Neural cell (in vitro differentiated cells): ENCODE data around the gene BCL2L15. TPM values are rescaled to one million over a fixed set of nuclear protein-coding genes. Genes with fewer than 3 reads are reported as not detected.

ENCODE experiments used
- H2AFZ ChIP-seq: fragments of 200-600, 300-800 bp; sonication (generic), shearing (Covaris generic); 2 replicates; pipeline ENCODE4 v1.6.0; 2014; ENCODE audit warnings: low read depth, mild to moderate bottlenecking, antibody characterized with exemption, low read length, moderate library complexity
- H3F3A ChIP-seq: fragments of 200-600 bp; shearing (Covaris generic); 2 replicates; pipeline ENCODE4 v1.6.1; 2016; ENCODE audit warnings: mild to moderate bottlenecking, moderate library complexity, mixed read lengths, antibody characterized with exemption, low read length; ENCODE audit not compliant: insufficient read depth, poor library complexity, severe bottlenecking
- H3K27ac ChIP-seq: fragments of 200-600, 300-800 bp; sonication (generic), shearing (Covaris generic); 2 replicates; pipeline ENCODE4 v1.5.1; 2014; ENCODE audit warnings: mild to moderate bottlenecking, low read length, moderate library complexity
- H3K27me3 ChIP-seq: fragments of 300-800, 200-600 bp; sonication (generic), shearing (Covaris generic); 2 replicates; pipeline ENCODE4 v1.6.0; 2014; ENCODE audit warnings: mild to moderate bottlenecking, low read depth, low read length, moderate library complexity; ENCODE audit not compliant: insufficient read depth
- H3K36me3 ChIP-seq: fragments of 300-800, 200-600 bp; sonication (generic), shearing (Covaris generic); 2 replicates; pipeline ENCODE4 v1.5.1; 2014; ENCODE audit warnings: mild to moderate bottlenecking, antibody characterized with exemption, low read length, moderate library complexity; ENCODE audit not compliant: insufficient read depth
- H3K4me2 ChIP-seq: fragments of 300-800, 200-600 bp; sonication (generic), shearing (Covaris generic); 2 replicates; pipeline ENCODE4 v1.6.0; 2014; ENCODE audit warnings: mild to moderate bottlenecking, low read length
- H3K4me3 ChIP-seq: fragments of 300-800, 200-600 bp; sonication (generic), shearing (Covaris generic); 2 replicates; pipeline ENCODE4 v1.5.1; 2014; ENCODE audit warnings: mild to moderate bottlenecking, low read length, moderate library complexity
- H3K79me2 ChIP-seq: fragments of 200-600 bp; shearing (Covaris generic); replicated peaks from 2 replicates; pipeline ENCODE4 v1.6.0; 2014; ENCODE audit warnings: mild to moderate bottlenecking, low read length, moderate library complexity; ENCODE audit not compliant: insufficient read depth
- H3K9ac ChIP-seq: fragments of 300-800, 200-600 bp; sonication (generic), shearing (Covaris generic); 2 replicates; pipeline ENCODE4 v1.6.1; 2016; ENCODE audit warnings: mild to moderate bottlenecking, low read length, mixed read lengths
- H3K9me2 ChIP-seq: fragments of 200-600 bp; shearing (Covaris generic); 2 replicates; pipeline ENCODE4 v1.6.1; 2016; ENCODE audit warnings: mild to moderate bottlenecking, low read length, mixed read lengths; ENCODE audit not compliant: insufficient read depth
- H3K9me3 ChIP-seq: fragments of 200-600, 300-800 bp; sonication (generic), shearing (Covaris generic); 2 replicates; pipeline ENCODE4 v1.6.1; 2016; ENCODE audit warnings: mild to moderate bottlenecking, mixed run types, low read length, moderate library complexity, mixed read lengths
- H4K20me1 ChIP-seq: fragments of 200-600 bp; shearing (Covaris generic); 2 replicates; pipeline ENCODE4 v1.6.1; 2016; ENCODE audit warnings: mild to moderate bottlenecking, mixed run types; ENCODE audit not compliant: insufficient read depth
- CTCF ChIP-seq: fragments of 450-650 bp; IDR thresholded peaks from 2 replicates; pipeline ENCODE4 v1.5.1; 2014; ENCODE audit warnings: antibody characterized with exemption, mild to moderate bottlenecking, moderate library complexity; ENCODE audit not compliant: poor library complexity, severe bottlenecking
- EP300 ChIP-seq: fragments of 450-650 bp; conservative IDR thresholded peaks from 2 replicates; pipeline ENCODE4 v1.6.1; 2014; ENCODE audit warnings: antibody characterized with exemption, mild to moderate bottlenecking, moderate library complexity; ENCODE audit not compliant: poor library complexity, severe bottlenecking
- EZH2 ChIP-seq: fragments of 200-600, 300-800 bp; shearing (Covaris generic), sonication (generic); IDR thresholded peaks from 2 replicates; pipeline ENCODE4 v1.6.1; 2014; ENCODE audit warnings: antibody characterized with exemption, low read length, borderline replicate concordance, mild to moderate bottlenecking; ENCODE audit not compliant: insufficient read depth, poor library complexity, severe bottlenecking
- MXI1 ChIP-seq: fragments of 450-650 bp; conservative IDR thresholded peaks from 2 replicates; pipeline ENCODE4 v1.6.1; 2014; ENCODE audit warnings: antibody characterized with exemption, mild to moderate bottlenecking; ENCODE audit not compliant: poor library complexity, severe bottlenecking
- POLR2AphosphoS5 ChIP-seq: IDR thresholded peaks from 2 replicates; pipeline ENCODE4 v1.6.1; 2012
- RAD21 ChIP-seq: fragments of 450-650 bp; conservative IDR thresholded peaks from 2 replicates; pipeline ENCODE4 v1.6.1; 2014; ENCODE audit warnings: antibody characterized with exemption, mild to moderate bottlenecking, moderate library complexity
- REST ChIP-seq: IDR thresholded peaks from 2 replicates; pipeline ENCODE4 v1.6.1; 2012; ENCODE audit warnings: borderline replicate concordance
- SMC3 ChIP-seq: fragments of 450-650 bp; conservative IDR thresholded peaks from 2 replicates; pipeline ENCODE4 v1.6.1; 2014; ENCODE audit warnings: antibody characterized with exemption, mild to moderate bottlenecking, moderate library complexity; ENCODE audit not compliant: poor library complexity
- TAF1 ChIP-seq: IDR thresholded peaks from 2 replicates; pipeline ENCODE4 v1.6.1; 2012; ENCODE audit warnings: low read depth
- polyA plus RNA-seq: library from polyadenylated mRNA; depleted of rRNA; stranded (reverse); fragments of >200 nt; gene quantifications from 2 replicates; pipeline ENCODE4 v1.2.3, GENCODE V29; 2014

BCL2L15 gene
- polyA plus RNA-seq, 1 donor from 2014 or later = 4.7 TPM

DNA sequence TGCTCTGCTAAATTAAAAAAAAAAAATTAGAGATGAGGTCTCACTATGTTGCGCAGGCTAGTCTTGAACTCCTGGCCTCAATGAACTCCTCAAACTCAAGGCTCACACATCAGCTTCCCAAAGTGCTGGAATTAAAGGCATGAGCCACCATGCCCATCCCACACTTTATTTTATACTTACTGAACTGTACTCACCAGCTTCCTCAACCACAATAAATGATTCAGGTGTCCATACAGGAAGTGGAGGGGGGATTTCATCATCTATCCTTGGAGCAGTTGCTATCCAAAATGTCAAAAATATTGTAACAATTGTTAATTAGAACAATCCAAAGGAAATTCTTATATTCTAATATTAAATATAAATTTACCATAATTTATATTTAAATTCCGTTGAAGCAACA lies 52.7 kb downstream of the BCL2L15 start:
- no peak overlapping the region for H3K27ac ChIP-seq
- H4K20me1 ChIP-seq = no peaks in the 10 kb centered on the region
- no peaks in the 10 kb centered on the region for H3K9me2 ChIP-seq
- no peaks in the 10 kb centered on the region for H3K36me3 ChIP-seq
- H3K9me3 ChIP-seq = no peaks in the 10 kb centered on the region
- no peaks in the 10 kb centered on the region for H3F3A ChIP-seq
- H3K4me3 ChIP-seq = no peak overlapping the region
- H3K4me2 ChIP-seq = no peak overlapping the region
- no peaks in the 10 kb centered on the region for H3K27me3 ChIP-seq
- TF ChIP-seq EP300 (no peak), POLR2AphosphoS5 (no peak), REST (no peak), SMC3 (no peak), TAF1 (no peak), MXI1 (no peak), CTCF (no peak), RAD21 (no peak), EZH2 (no peak)
- H2AFZ ChIP-seq = no peak overlapping the region
- no peaks in the 10 kb centered on the region for H3K79me2 ChIP-seq
- no peak overlapping the region for H3K9ac ChIP-seq

Other genes starting within 250 kb of the BCL2L15 start
- gene PHTF1, start 128.1 kb downstream of the BCL2L15 start, polyA plus RNA-seq = 41.9 and 46.1 TPM in 2 replicates
- 33.2 and 33.7 TPM in 2 replicates for gene RSBN1, start 75.1 kb downstream of the BCL2L15 start, polyA plus RNA-seq
- gene PTPN22, start 15.9 kb downstream of the BCL2L15 start, polyA plus RNA-seq = 0.72 and 0.92 TPM in 2 replicates
- gene AP4B1, start 17.2 kb upstream of the BCL2L15 start, polyA plus RNA-seq = 178 and 192 TPM in 2 replicates
- gene DCLRE1B, start 17.7 kb upstream of the BCL2L15 start, polyA plus RNA-seq = 7.3 and 8.7 TPM in 2 replicates
- 20.3 and 22.9 TPM in 2 replicates for gene HIPK1, start 41.7 kb upstream of the BCL2L15 start, polyA plus RNA-seq
- gene OLFML3, start 91.9 kb upstream of the BCL2L15 start, polyA plus RNA-seq = not detected in 2 replicates